H1 (cell line): Measurements from ENCODE around the gene OPCML. TPM values are rescaled to one million over a fixed set of nuclear protein-coding genes. Genes with fewer than 3 reads are reported as not detected.

Experiments used
- CTCF ChIA-PET: fragments of 300-600 bp; sonication (Branson Sonifier 250); formaldehyde crosslinking; loops from one replicate; lab custom pipeline; 2021; ENCODE audit not compliant: partially characterized antibody; lab: Charles Lee
- POLR2A ChIA-PET: fragments of 300-600 bp; sonication (Branson Sonifier 250); formaldehyde crosslinking; loops from one replicate; lab custom pipeline; 2021; ENCODE audit warnings: inconsistent platforms; ENCODE audit not compliant: partially characterized antibody; lab: Charles Lee
- DNase-seq, 2 experiments: peaks; one replicate each; pipeline versions ENCODE4 v3.0.0 to v3.0.0-alpha.2; 2010 to 2022; ENCODE audit warnings: low spot score in 2 of 2, low read depth in 1 of 2, mixed read lengths in 1 of 2
- FAIRE-seq: peaks from 2 replicates; lab custom pipeline; 2011; peaks lifted over from hg19 to GRCh38; lab: Jason Lieb, UNC
- H2AFZ ChIP-seq: 2 replicates; pipeline ENCODE4 v1.8.1; 2012; ENCODE audit warnings: low read length, inconsistent platforms
- H2AK5ac ChIP-seq: 2 replicates; pipeline ENCODE4 v1.6.1; 2013; ENCODE audit warnings: low read depth, low read length
- H2BK120ac ChIP-seq: replicated peaks from 2 replicates; pipeline ENCODE3; 2013; ENCODE audit warnings: low read depth, low read length, inconsistent platforms
- H2BK12ac ChIP-seq: 2 replicates; pipeline ENCODE4 v1.6.1; 2013; ENCODE audit warnings: low read depth, low read length
- H2BK15ac ChIP-seq: 2 replicates; pipeline ENCODE4 v1.6.1; 2013; ENCODE audit warnings: low read length
- H2BK20ac ChIP-seq: 2 replicates; pipeline ENCODE4 v1.6.1; 2013; ENCODE audit warnings: low read length
- H2BK5ac ChIP-seq: 2 replicates; pipeline ENCODE4 v1.6.1; 2013; ENCODE audit warnings: low read depth, low read length
- H3K14ac ChIP-seq: 2 replicates; pipeline ENCODE4 v1.6.1; 2013; ENCODE audit warnings: inconsistent platforms; ENCODE audit not compliant: insufficient read length
- H3K18ac ChIP-seq: 2 replicates; pipeline ENCODE4 v1.6.1; 2013; ENCODE audit warnings: low read length; ENCODE audit errors: extremely low read depth
- H3K23ac ChIP-seq: 2 replicates; pipeline ENCODE4 v1.6.1; 2013; ENCODE audit warnings: inconsistent platforms; ENCODE audit not compliant: insufficient read length
- H3K23me2 ChIP-seq: 2 replicates; pipeline ENCODE4 v1.6.1; 2013; ENCODE audit warnings: low read depth, low read length
- H3K27ac ChIP-seq: 2 replicates; pipeline ENCODE4 v1.6.1; 2011; ENCODE audit warnings: low read depth, low read length, inconsistent platforms
- H3K27me3 ChIP-seq, 4 experiments: replicated peaks in 1 of 4; 1 replicate in 1 of 4; 2 replicates in 3 of 4; pipeline versions ENCODE4 v1.6.1 to v1.8.1; 2011 to 2013; ENCODE audit warnings: low read length in 3 of 4, mild to moderate bottlenecking in 3 of 4, inconsistent platforms in 2 of 4, mixed read lengths in 2 of 4, moderate library complexity in 1 of 4; ENCODE audit not compliant: control insufficient read depth in 3 of 4, insufficient read depth in 3 of 4; ENCODE audit errors: extremely low read depth in 1 of 4
- H3K36me3 ChIP-seq, 4 experiments: 2 replicates each; pipeline versions ENCODE4 v1.6.1 to v1.8.1; 2011 to 2013; ENCODE audit warnings: mild to moderate bottlenecking in 4 of 4, low read length in 3 of 4, moderate library complexity in 2 of 4, control low read depth in 1 of 4, inconsistent platforms in 1 of 4; ENCODE audit not compliant: insufficient read depth in 4 of 4, control insufficient read depth in 2 of 4
- H3K4ac ChIP-seq: replicated peaks from 2 replicates; pipeline ENCODE3; 2013; ENCODE audit warnings: low read length, low read depth, mixed read lengths, inconsistent platforms; ENCODE audit not compliant: insufficient read length
- H3K4me1 ChIP-seq, 4 experiments: replicated peaks in 1 of 4; 1 replicate in 1 of 4; 2 replicates in 3 of 4; pipeline versions ENCODE4 v1.6.1 to v1.8.1; 2011 to 2013; ENCODE audit warnings: low read length in 3 of 4, inconsistent platforms in 2 of 4, mixed read lengths in 1 of 4; ENCODE audit not compliant: insufficient read depth in 4 of 4, control insufficient read depth in 3 of 4
- H3K4me2 ChIP-seq, 2 experiments: 2 replicates each; pipeline versions ENCODE4 v1.6.1 to v1.8.1; 2011 to 2013; ENCODE audit warnings: low read depth in 2 of 2, low read length in 2 of 2, control low read depth in 1 of 2, inconsistent platforms in 1 of 2, mild to moderate bottlenecking in 1 of 2; ENCODE audit not compliant: insufficient read depth in 1 of 2
- H3K4me3 ChIP-seq, 4 experiments: fragments of 200-600, 300-600 bp in 1 of 4; sonication (generic), shearing (Covaris generic), sonication (Bioruptor Twin) in 1 of 4; 2 replicates each; pipeline versions ENCODE4 v1.5.1 to v1.8.1; 2011 to 2016; ENCODE audit warnings: low read length in 4 of 4, low read depth in 3 of 4, control low read depth in 2 of 4, inconsistent platforms in 2 of 4, mild to moderate bottlenecking in 2 of 4, mixed read lengths in 1 of 4, moderate library complexity in 1 of 4; ENCODE audit not compliant: insufficient read depth in 2 of 4; ENCODE audit errors: extremely low read depth in 1 of 4
- H3K56ac ChIP-seq: replicated peaks from 2 replicates; pipeline ENCODE3; 2013; ENCODE audit warnings: low read depth, mild to moderate bottlenecking, mixed read lengths, low read length, inconsistent platforms; ENCODE audit not compliant: insufficient read length
- H3K79me1 ChIP-seq: 2 replicates; pipeline ENCODE4 v1.6.1; 2013; ENCODE audit warnings: low read depth, low read length, control low read depth
- H3K79me2 ChIP-seq, 2 experiments: 2 replicates each; pipeline versions ENCODE4 v1.6.1 to v1.8.1; 2012 to 2013; ENCODE audit warnings: low read length in 2 of 2, mild to moderate bottlenecking in 2 of 2, inconsistent platforms in 1 of 2; ENCODE audit not compliant: insufficient read depth in 2 of 2, control insufficient read depth in 1 of 2
- H3K9ac ChIP-seq, 4 experiments: replicated peaks in 1 of 4; 1 replicate in 1 of 4; 2 replicates in 3 of 4; pipeline versions ENCODE4 v1.6.1 to v1.8.1; 2011 to 2013; ENCODE audit warnings: low read depth in 3 of 4, low read length in 3 of 4, control low read depth in 2 of 4, mild to moderate bottlenecking in 2 of 4, moderate library complexity in 2 of 4, inconsistent platforms in 1 of 4; ENCODE audit errors: extremely low read depth in 1 of 4
- H3K9me3 ChIP-seq, 2 experiments: 2 replicates each; pipeline versions ENCODE4 v1.6.1 to v1.8.1; 2012 to 2013; ENCODE audit warnings: mild to moderate bottlenecking in 2 of 2, moderate library complexity in 2 of 2, control low read depth in 1 of 2, inconsistent platforms in 1 of 2, low read depth in 1 of 2, low read length in 1 of 2, mixed read lengths in 1 of 2; ENCODE audit not compliant: insufficient read depth in 2 of 2
- H4K20me1 ChIP-seq, 2 experiments: replicated peaks in 1 of 2; 2 replicates each; pipeline versions ENCODE3 to v1.8.1; 2011 to 2013; ENCODE audit warnings: inconsistent platforms in 2 of 2, low read length in 2 of 2, mild to moderate bottlenecking in 1 of 2; ENCODE audit not compliant: insufficient read depth in 2 of 2, control insufficient read depth in 1 of 2
- H4K5ac ChIP-seq: 2 replicates; pipeline ENCODE4 v1.6.1; 2013; ENCODE audit warnings: low read length, low read depth, mixed read lengths, inconsistent platforms; ENCODE audit not compliant: insufficient read length
- H4K8ac ChIP-seq: 2 replicates; pipeline ENCODE4 v1.8.0; 2013; ENCODE audit warnings: mild to moderate bottlenecking, moderate library complexity, low read length, inconsistent platforms; ENCODE audit not compliant: insufficient read depth; ENCODE audit errors: extremely low read depth
- H4K91ac ChIP-seq: replicated peaks from 2 replicates; pipeline ENCODE3; 2013; ENCODE audit warnings: low read length, mixed read lengths, inconsistent platforms; ENCODE audit not compliant: insufficient read length
- CREB1 ChIP-seq: IDR thresholded peaks from 2 replicates; pipeline ENCODE4 v1.6.1; 2012; ENCODE audit warnings: inconsistent platforms
- EGR1 ChIP-seq: IDR thresholded peaks from 2 replicates; pipeline ENCODE4 v1.6.1; 2011; ENCODE audit warnings: low read depth, low read length, borderline replicate concordance
- EP300 ChIP-seq, 2 experiments: IDR thresholded peaks; 1 replicate in 1 of 2; 2 replicates in 1 of 2; pipeline ENCODE4 v1.6.1; 2011 to 2012; ENCODE audit warnings: low read depth in 2 of 2, low read length in 2 of 2, mild to moderate bottlenecking in 2 of 2, borderline replicate concordance in 1 of 2, inconsistent platforms in 1 of 2, moderate library complexity in 1 of 2
- SP4 ChIP-seq: IDR thresholded peaks from 2 replicates; pipeline ENCODE4 v1.6.1; 2012; ENCODE audit warnings: low read length, inconsistent platforms
- SRF ChIP-seq: IDR thresholded peaks from 2 replicates; pipeline ENCODE4 v1.6.1; 2011; ENCODE audit warnings: mild to moderate bottlenecking, low read depth, low read length, moderate library complexity
- ZNF274 ChIP-seq: IDR thresholded peaks from 2 replicates; pipeline ENCODE4 v1.7.0; 2012; ENCODE audit warnings: low read length, borderline replicate concordance; ENCODE audit errors: extremely low read depth
- WGBS, 2 experiments: shearing (Covaris generic) in 1 of 2; methylation state at CpG; one replicate each; pipeline versions ENCODE4 v1.1.6 to v1.1.7; 2013 to 2015; ENCODE audit warnings: low lambda C conversion rate in 2 of 2, mixed read lengths in 2 of 2, inconsistent platforms in 1 of 2, low coverage in 1 of 2, missing lambda C conversion rate in 1 of 2; ENCODE audit not compliant: insufficient replicate concordance in 2 of 2, insufficient coverage in 1 of 2, insufficient read length in 1 of 2; ENCODE audit errors: extremely low coverage in 1 of 2, missing lambda C conversion rate in 1 of 2; 5-methylcytosine and 5-hydroxymethylcytosine counted together
- polyA plus RNA-seq, 7 experiments: library from polyadenylated mRNA; depleted of rRNA in 3 of 7; stranded (reverse) in 5 of 7; unstranded in 2 of 7; fragments of >200 nt in 5 of 7; fragments of 200-250 nt in 2 of 7; gene quantifications; 1 replicate in 5 of 7; 2 replicates in 1 of 7; 4 replicates in 1 of 7; pipeline versions ENCODE4 v1.2.1 to v1.2.3, GENCODE V29; 2011 to 2013; ENCODE audit warnings: missing spikeins in 2 of 7, mixed read lengths in 2 of 7
- total RNA-seq: library from RNA; stranded (reverse); fragmentation: NEBNext Ultra II Directional; extraction: Animal tissue kit (Norgen Biotek cat#: 25700); gene quantifications from 2 replicates; pipeline ENCODE4 v1.2.1, GENCODE V29; 2021

The OPCML gene
- total and polyA plus RNA-seq, 2 of the 8 experiments (the other 6 are each of a cell fraction or from before 2014, with no cell fraction given), result 2.3 to 3.1 TPM

GRCh38 chr11:133355095-133355494 lies 177.2 kb downstream of the OPCML start:
- no peak overlapping the region for H3K14ac ChIP-seq
- H2AK5ac ChIP-seq, result no peak overlapping the region
- H3K27ac ChIP-seq, result no peak overlapping the region
- no peak overlapping the region for H2BK15ac ChIP-seq
- H3K56ac ChIP-seq, result no peak overlapping the region
- no peak overlapping the region for H3K4ac ChIP-seq
- H3K9me3 ChIP-seq, result no peaks in the 10 kb centered on the region
- H2BK120ac ChIP-seq, result no peak overlapping the region
- H3K23me2 ChIP-seq, result peaks cover 3% of the 10 kb centered on the region; the same call in 1 of the 2 replicates
- TF ChIP-seq EP300 (IDR thresholded peaks at IDR 0.05; ENCODE audit: borderline replicate concordance in 1 of 2, low read depth in 2 of 2, low read length in 2 of 2) (no peak), EGR1 (no peak), CREB1 (no peak), SP4 (no peak), ZNF274 (no peak), SRF (no peak)
- H3K18ac ChIP-seq, result no peak overlapping the region
- no peak overlapping the region for H3K23ac ChIP-seq
- FAIRE-seq (no peak), DNase-seq (no peak)
- H3K4me2 ChIP-seq, result no peak overlapping the region
- H3K36me3 ChIP-seq, result no peaks in the 10 kb centered on the region
- H2AFZ ChIP-seq, result no peak overlapping the region
- H3K79me1 ChIP-seq, result no peaks in the 10 kb centered on the region
- CTCF ChIA-PET, result interaction anchor here (2.0 kb wide), 1 partner anchor 12 kb away, joined by 7 read pairs; no protein-coding TSS in a partner anchor
- no peak overlapping the region for H2BK20ac ChIP-seq
- POLR2A ChIA-PET, result no interaction called here
- H2BK5ac ChIP-seq, result no peak overlapping the region
- H4K8ac ChIP-seq, result no peak overlapping the region
- WGBS, 2 experiments, result 73% methylated on average over 2 of the region's 2 CpGs; no CpG with 5 or more reads in 1 of the 2 experiments
- peaks cover 0 to 2% of the 10 kb centered on the region in 2 experiments for H4K20me1 ChIP-seq
- H3K4me3 ChIP-seq, result no peak overlapping the region
- H4K91ac ChIP-seq, result no peak overlapping the region
- no peaks in the 10 kb centered on the region for H3K4me1 ChIP-seq
- H3K9ac ChIP-seq, result no peak overlapping the region
- no peaks in the 10 kb centered on the region for H3K27me3 ChIP-seq
- no peak overlapping the region for H2BK12ac ChIP-seq
- H4K5ac ChIP-seq, result no peak overlapping the region
- no peaks in the 10 kb centered on the region for H3K79me2 ChIP-seq
